K562 (cell line): ENCODE measurements around the gene ODF2. TPM values are rescaled to one million over a fixed set of nuclear protein-coding genes. Genes with fewer than 3 reads are reported as not detected.
A peak's percentile ranks its signal among the peaks of the same experiment; 100 is the strongest.

Experiments
- FOXA1 ChIP-seq: fragments of 450-650 bp; IDR thresholded peaks from 2 replicates; pipeline ENCODE4 v1.6.1; 2016; ENCODE audit warnings: mild to moderate bottlenecking, borderline replicate concordance
- GABPB1 ChIP-seq: sonication (generic); formaldehyde crosslinking; IDR thresholded peaks from 2 replicates; pipeline ENCODE4 v1.8.0; 2022; ENCODE audit warnings: mild to moderate bottlenecking, missing genetic modification reagents
- HMGN3 ChIP-seq: IDR thresholded peaks from 2 replicates; pipeline ENCODE4 v1.6.1; 2011; ENCODE audit warnings: borderline replicate concordance, low read depth, mild to moderate bottlenecking, mixed read lengths, low read length; ENCODE audit not compliant: insufficient read length; ENCODE audit errors: extremely low read depth
- LEF1 ChIP-seq: fragments of 450-650 bp; IDR thresholded peaks from 2 replicates; pipeline ENCODE4 v1.6.1; 2016; ENCODE audit warnings: mild to moderate bottlenecking
- MTA1 ChIP-seq: fragments of 450-650 bp; IDR thresholded peaks from 2 replicates; pipeline ENCODE4 v1.6.1; 2017; ENCODE audit warnings: borderline replicate concordance
- PHB2 ChIP-seq: fragments of 450-650 bp; IDR thresholded peaks from 2 replicates; pipeline ENCODE4 v1.6.1; 2017; ENCODE audit warnings: low read depth
- POLR2B ChIP-seq: fragments of 450-650 bp; IDR thresholded peaks from 2 replicates; pipeline ENCODE4 v1.6.1; 2018; ENCODE audit warnings: low read depth; ENCODE audit not compliant: partially characterized antibody
- POLR2G ChIP-seq: fragments of 200-400 bp; formaldehyde crosslinking; IDR thresholded peaks from 2 replicates; pipeline ENCODE4 v1.6.1; 2017; ENCODE audit warnings: low read depth, mild to moderate bottlenecking, antibody characterized with exemption, low read length, moderate library complexity
- RB1 ChIP-seq: fragments of 450-650 bp; IDR thresholded peaks from 2 replicates; pipeline ENCODE4 v1.6.1; 2017; ENCODE audit warnings: low read depth, mild to moderate bottlenecking
- RCOR1 ChIP-seq, 2 experiments: IDR thresholded peaks; 2 replicates each; pipeline ENCODE4 v1.6.1; 2012; ENCODE audit warnings: low read depth in 2 of 2, low read length in 2 of 2, borderline replicate concordance in 1 of 2, improper control_type of control experiment in 1 of 2
- SAP30 ChIP-seq: fragments of 200-600 bp; sonication (generic); IDR thresholded peaks from 2 replicates; pipeline ENCODE4 v1.6.1; 2012; ENCODE audit warnings: borderline replicate concordance, low read depth, mild to moderate bottlenecking, moderate library complexity, low read length, control low read depth, inconsistent platforms; ENCODE audit not compliant: insufficient read depth, poor library complexity, severe bottlenecking
- ZBTB17 ChIP-seq: fragments of 450-650 bp; formaldehyde crosslinking; IDR thresholded peaks from 2 replicates; pipeline ENCODE4 v1.4.0; 2020; ENCODE audit warnings: mild to moderate bottlenecking
- ZEB2 ChIP-seq: fragments of 450-650 bp; IDR thresholded peaks from 2 replicates; pipeline ENCODE4 v1.6.1; 2016
- ZNF184 ChIP-seq: sonication (generic); formaldehyde crosslinking; IDR thresholded peaks from 2 replicates; pipeline ENCODE4 v1.5.0; 2020; ENCODE audit warnings: missing genetic modification reagents
- ZNF766 ChIP-seq: fragments of 200-800 bp; sonication (Bioruptor generic); conservative IDR thresholded peaks from 2 replicates; pipeline ENCODE4 v1.6.1; 2016; ENCODE audit warnings: missing genetic modification characterization, missing compliant biosample characterization
- polyA plus RNA-seq, 8 experiments: library from polyadenylated mRNA; depleted of rRNA in 4 of 8; stranded (reverse) in 5 of 8; unstranded in 3 of 8; fragments of >200 nt; fragmentation: Nextera tagmentation in 2 of 8; fragmentation: Illumina TruSeq in 1 of 8; extraction: Ambion mirVana in 2 of 8; extraction: Trizol in 1 of 8; gene quantifications; 2 replicates each; pipeline versions ENCODE4 v1.2.1 to v1.2.3, GENCODE V29; 2011 to 2014; ENCODE audit warnings: inconsistent platforms in 1 of 8, missing spikeins in 1 of 8
- total RNA-seq, 7 experiments: library from RNA; depleted of rRNA in 6 of 7; stranded (reverse); fragments of >200 nt in 6 of 7; fragmentation: Illumina TruSeq in 2 of 7; extraction: Trizol in 2 of 7; gene quantifications; 2 replicates each; pipeline versions ENCODE4 v1.2.1 to v1.2.3, GENCODE V29; 2011 to 2021; ENCODE audit warnings: low replicate concordance in 1 of 7
- TF ChIP-seq, protein P1 (sequence below), 2 experiments: fragments of 450-650 bp in 1 of 2; sonication (generic) in 1 of 2; formaldehyde crosslinking in 1 of 2; IDR thresholded peaks in 1 of 2; conservative IDR thresholded peaks in 1 of 2; 2 replicates each; pipeline versions ENCODE4 v1.6.1 to v1.8.1; 2016 to 2023; ENCODE audit warnings: mild to moderate bottlenecking in 2 of 2, moderate library complexity in 2 of 2, inconsistent platforms in 1 of 2, missing genetic modification reagents in 1 of 2
- TF ChIP-seq, protein P2 (sequence below), 2 experiments: fragments of 450-650 bp; conservative IDR thresholded peaks; 2 replicates each; pipeline ENCODE4 v1.6.1; 2017; ENCODE audit warnings: mild to moderate bottlenecking in 2 of 2, moderate library complexity in 2 of 2
- TF ChIP-seq, protein P3 (sequence below): sonication (generic); formaldehyde crosslinking; IDR thresholded peaks from 2 replicates; pipeline ENCODE4 v1.9.0; 2022; ENCODE audit warnings: mild to moderate bottlenecking, missing genetic modification reagents
- TF ChIP-seq, protein P4 (sequence below), 2 experiments: fragments of 250-450 bp in 1 of 2; fragments of 450-650 bp in 1 of 2; sonication (Bioruptor Pico) in 1 of 2; IDR thresholded peaks; 2 replicates each; pipeline versions ENCODE4 v1.6.1 to v1.8.0; 2016 to 2021; ENCODE audit warnings: mild to moderate bottlenecking in 2 of 2, moderate library complexity in 2 of 2, missing compliant biosample characterization in 1 of 2, missing genetic modification characterization in 1 of 2
- TF ChIP-seq, protein P5 (sequence below): fragments of 250-450 bp; sonication (Bioruptor Pico); IDR thresholded peaks from 2 replicates; pipeline ENCODE4 v1.4.0; 2020
- TF ChIP-seq, protein P6 (sequence below): IDR thresholded peaks from 3 replicates; pipeline ENCODE4 v1.6.1; 2011; ENCODE audit warnings: borderline replicate concordance, mild to moderate bottlenecking; ENCODE audit not compliant: insufficient read length, insufficient read depth

Gene ODF2
- total and polyA plus RNA-seq, 9 of the 15 experiments (the other 6 are each of a cell fraction or from before 2014, with no cell fraction given) = 16.5 to 83.2 (median 69.7) TPM

DNA sequence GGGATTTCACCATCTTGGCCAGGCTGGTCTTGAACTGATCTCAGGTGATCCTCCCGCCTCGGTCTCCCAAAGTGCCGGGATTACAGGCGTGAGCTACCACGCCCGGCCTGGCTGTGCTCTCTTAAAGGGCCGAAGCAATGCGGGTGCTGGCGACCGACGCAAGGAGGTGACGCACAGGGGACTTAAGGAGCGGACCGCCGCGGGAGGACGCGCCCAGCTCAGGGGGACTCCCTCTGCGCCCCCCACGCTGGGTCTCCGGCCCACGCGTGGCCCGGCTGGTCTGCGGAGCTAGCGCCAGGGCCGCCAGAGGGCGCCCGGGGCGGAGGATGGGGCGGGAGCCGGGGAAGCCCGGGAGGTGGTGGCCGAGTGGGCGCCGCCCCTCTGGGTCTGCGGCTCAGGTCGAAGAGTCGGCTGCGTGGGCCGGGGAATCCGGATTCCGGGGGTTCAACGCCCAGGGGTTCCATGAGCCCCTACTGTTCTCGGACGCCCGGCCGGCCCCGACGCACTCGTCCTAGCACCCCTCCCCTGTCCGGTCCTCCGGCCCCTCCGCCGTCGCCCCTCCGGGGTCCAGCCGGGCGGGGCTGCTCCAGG is 35.7 kb upstream of the ODF2 start (continued):
- TF ChIP-seq, protein P1, sequence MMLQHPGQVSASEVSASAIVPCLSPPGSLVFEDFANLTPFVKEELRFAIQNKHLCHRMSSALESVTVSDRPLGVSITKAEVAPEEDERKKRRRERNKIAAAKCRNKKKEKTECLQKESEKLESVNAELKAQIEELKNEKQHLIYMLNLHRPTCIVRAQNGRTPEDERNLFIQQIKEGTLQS (IDR thresholded peaks at IDR 0.05) = no peak
- TF ChIP-seq, protein P1 (CRISPR knock-in tag; conservative IDR thresholded peaks at IDR 0.05) = no peak
- TF ChIP-seq LEF1 (0 out of 2 replicates have a peak, but pooled peaks have one; percentile 43), ZNF184 (CRISPR knock-in tag) (no peak), ZBTB17 (CRISPR knock-in tag) (0 out of 2 replicates have a peak, but pooled peaks have one; percentile 37), HMGN3 (peak; percentile 76), ZNF766 (CRISPR knock-in tag) (no peak), RB1 (peak; percentile 95), MTA1 (peak; percentile 87), ZEB2 (peak; percentile 38; the same call in 1 of the 2 replicates), FOXA1 (no peak), GABPB1 (CRISPR knock-in tag) (peak; percentile 70; the same call in 1 of the 2 replicates), POLR2B (peak; percentile 41), RCOR1 (IDR thresholded peaks at IDR 0.05; ENCODE audit: borderline replicate concordance in 1 of 2, low read depth in 2 of 2, low read length in 2 of 2) (0 out of 4 replicates have a peak, but pooled peaks of 1 of the 2 experiments have one; percentile 35), SAP30 (peak; percentile 41), POLR2G (peak; percentile 83), PHB2 (no peak)
- TF ChIP-seq, protein P2, sequence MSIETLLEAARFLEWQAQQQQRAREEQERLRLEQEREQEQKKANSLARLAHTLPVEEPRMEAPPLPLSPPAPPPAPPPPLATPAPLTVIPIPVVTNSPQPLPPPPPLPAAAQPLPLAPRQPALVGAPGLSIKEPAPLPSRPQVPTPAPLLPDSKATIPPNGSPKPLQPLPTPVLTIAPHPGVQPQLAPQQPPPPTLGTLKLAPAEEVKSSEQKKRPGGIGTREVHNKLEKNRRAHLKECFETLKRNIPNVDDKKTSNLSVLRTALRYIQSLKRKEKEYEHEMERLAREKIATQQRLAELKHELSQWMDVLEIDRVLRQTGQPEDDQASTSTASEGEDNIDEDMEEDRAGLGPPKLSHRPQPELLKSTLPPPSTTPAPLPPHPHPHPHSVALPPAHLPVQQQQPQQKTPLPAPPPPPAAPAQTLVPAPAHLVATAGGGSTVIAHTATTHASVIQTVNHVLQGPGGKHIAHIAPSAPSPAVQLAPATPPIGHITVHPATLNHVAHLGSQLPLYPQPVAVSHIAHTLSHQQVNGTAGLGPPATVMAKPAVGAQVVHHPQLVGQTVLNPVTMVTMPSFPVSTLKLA (conservative IDR thresholded peaks at IDR 0.05) = peak in 1 of 2 experiments; percentile 90; a peak in 3 of 4 replicates
- TF ChIP-seq, protein P3, sequence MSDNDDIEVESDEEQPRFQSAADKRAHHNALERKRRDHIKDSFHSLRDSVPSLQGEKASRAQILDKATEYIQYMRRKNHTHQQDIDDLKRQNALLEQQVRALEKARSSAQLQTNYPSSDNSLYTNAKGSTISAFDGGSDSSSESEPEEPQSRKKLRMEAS (CRISPR knock-in tag) = peak; percentile 71
- TF ChIP-seq, protein P4, sequence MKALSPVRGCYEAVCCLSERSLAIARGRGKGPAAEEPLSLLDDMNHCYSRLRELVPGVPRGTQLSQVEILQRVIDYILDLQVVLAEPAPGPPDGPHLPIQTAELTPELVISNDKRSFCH (CRISPR knock-in tag; IDR thresholded peaks at IDR 0.05) = no peak
- TF ChIP-seq, protein P4 (tag; IDR thresholded peaks at IDR 0.05) = 0 out of 2 replicates have a peak, but pooled peaks have one; percentile 85
- TF ChIP-seq, protein P5, sequence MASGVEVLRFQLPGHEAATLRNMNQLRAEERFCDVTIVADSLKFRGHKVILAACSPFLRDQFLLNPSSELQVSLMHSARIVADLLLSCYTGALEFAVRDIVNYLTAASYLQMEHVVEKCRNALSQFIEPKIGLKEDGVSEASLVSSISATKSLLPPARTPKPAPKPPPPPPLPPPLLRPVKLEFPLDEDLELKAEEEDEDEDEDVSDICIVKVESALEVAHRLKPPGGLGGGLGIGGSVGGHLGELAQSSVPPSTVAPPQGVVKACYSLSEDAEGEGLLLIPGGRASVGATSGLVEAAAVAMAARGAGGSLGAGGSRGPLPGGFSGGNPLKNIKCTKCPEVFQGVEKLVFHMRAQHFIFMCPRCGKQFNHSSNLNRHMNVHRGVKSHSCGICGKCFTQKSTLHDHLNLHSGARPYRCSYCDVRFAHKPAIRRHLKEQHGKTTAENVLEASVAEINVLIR (CRISPR knock-in tag) = 0 out of 2 replicates have a peak, but pooled peaks have one; percentile 40
- TF ChIP-seq, protein P6, sequence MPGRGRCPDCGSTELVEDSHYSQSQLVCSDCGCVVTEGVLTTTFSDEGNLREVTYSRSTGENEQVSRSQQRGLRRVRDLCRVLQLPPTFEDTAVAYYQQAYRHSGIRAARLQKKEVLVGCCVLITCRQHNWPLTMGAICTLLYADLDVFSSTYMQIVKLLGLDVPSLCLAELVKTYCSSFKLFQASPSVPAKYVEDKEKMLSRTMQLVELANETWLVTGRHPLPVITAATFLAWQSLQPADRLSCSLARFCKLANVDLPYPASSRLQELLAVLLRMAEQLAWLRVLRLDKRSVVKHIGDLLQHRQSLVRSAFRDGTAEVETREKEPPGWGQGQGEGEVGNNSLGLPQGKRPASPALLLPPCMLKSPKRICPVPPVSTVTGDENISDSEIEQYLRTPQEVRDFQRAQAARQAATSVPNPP = no peak
